HFFc6 (cell line): ENCODE results near the gene MALRD1. TPM values are rescaled to one million over a fixed set of nuclear protein-coding genes. Genes with fewer than 3 reads are reported as not detected.

Experiments
- DNase-seq: peaks from one replicate; pipeline ENCODE4 v3.0.0-alpha.2; 2018
- H3K27ac Mint-ChIP-seq: 2 replicates; pipeline ENCODE4 v1.8.0; 2020; ENCODE audit warnings: mild to moderate bottlenecking, mixed read lengths
- H3K27me3 Mint-ChIP-seq: 2 replicates; pipeline ENCODE4 v1.8.0; 2021; ENCODE audit warnings: mild to moderate bottlenecking, moderate library complexity, mixed read lengths; ENCODE audit not compliant: insufficient read depth
- H3K36me3 Mint-ChIP-seq: 2 replicates; pipeline ENCODE4 v1.8.0; 2021; ENCODE audit warnings: low read depth, mixed read lengths
- H3K4me1 Mint-ChIP-seq: 2 replicates; pipeline ENCODE4 v1.8.0; 2020; ENCODE audit warnings: low read depth, mixed read lengths
- H3K4me3 Mint-ChIP-seq: 2 replicates; pipeline ENCODE4 v1.8.0; 2020; ENCODE audit warnings: mild to moderate bottlenecking, moderate library complexity, mixed read lengths
- H3K9me3 Mint-ChIP-seq: 2 replicates; pipeline ENCODE4 v1.8.0; 2020; ENCODE audit warnings: mild to moderate bottlenecking, mixed read lengths
- total RNA-seq, 6 experiments: library from RNA; stranded (reverse); fragmentation: NEBNext Ultra II Directional; extraction: Animal tissue kit (Norgen Biotek cat#: 25700); gene quantifications; 2 replicates in 1 of 6; 3 replicates in 5 of 6; pipeline ENCODE4 v1.2.3, GENCODE V29; 2021
- TF ChIP-seq, protein P1 (sequence below): fragments of 200-600 bp; sonication (generic); IDR thresholded peaks from 2 replicates; pipeline ENCODE4 v1.5.0; 2021; ENCODE audit warnings: antibody characterized with exemption, mild to moderate bottlenecking

The MALRD1 gene
- total RNA-seq, 6 experiments from 2014 or later = not detected

DNA sequence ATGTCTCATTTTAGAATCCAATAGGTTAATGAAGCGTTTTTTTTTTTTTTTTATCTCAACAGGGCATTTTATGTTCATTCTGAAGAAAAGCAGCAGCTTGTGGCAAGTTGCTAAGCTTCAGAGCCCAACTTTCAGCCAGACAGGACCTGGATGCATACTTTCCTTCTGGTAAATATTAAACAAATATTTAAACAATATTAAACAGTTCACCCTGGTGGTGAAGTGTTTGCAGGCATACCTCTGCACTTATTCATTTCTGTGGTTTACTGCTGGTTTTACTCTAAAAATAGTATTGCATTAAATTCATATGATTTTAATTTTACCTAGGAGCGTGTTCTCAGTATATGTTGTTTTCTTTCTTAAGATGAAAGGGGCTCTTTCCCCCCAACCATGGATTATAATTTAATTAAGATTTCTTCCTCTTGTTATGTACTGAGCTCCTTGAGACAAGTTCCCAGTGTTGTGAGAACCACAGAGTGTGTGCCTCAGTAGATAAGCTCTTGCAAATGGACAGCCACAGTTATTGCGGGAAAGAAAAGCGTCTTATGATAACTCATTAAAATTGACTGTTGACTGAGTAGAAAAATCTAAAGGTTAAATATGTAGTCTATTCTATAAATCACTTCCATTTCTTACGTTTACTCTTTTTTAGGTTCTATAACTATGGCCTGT is 155.8 kb downstream of the MALRD1 start:
- no peaks in the 10 kb centered on the region; the same call in 1 of the 2 replicates for H3K36me3 Mint-ChIP-seq
- TF ChIP-seq, protein P1, sequence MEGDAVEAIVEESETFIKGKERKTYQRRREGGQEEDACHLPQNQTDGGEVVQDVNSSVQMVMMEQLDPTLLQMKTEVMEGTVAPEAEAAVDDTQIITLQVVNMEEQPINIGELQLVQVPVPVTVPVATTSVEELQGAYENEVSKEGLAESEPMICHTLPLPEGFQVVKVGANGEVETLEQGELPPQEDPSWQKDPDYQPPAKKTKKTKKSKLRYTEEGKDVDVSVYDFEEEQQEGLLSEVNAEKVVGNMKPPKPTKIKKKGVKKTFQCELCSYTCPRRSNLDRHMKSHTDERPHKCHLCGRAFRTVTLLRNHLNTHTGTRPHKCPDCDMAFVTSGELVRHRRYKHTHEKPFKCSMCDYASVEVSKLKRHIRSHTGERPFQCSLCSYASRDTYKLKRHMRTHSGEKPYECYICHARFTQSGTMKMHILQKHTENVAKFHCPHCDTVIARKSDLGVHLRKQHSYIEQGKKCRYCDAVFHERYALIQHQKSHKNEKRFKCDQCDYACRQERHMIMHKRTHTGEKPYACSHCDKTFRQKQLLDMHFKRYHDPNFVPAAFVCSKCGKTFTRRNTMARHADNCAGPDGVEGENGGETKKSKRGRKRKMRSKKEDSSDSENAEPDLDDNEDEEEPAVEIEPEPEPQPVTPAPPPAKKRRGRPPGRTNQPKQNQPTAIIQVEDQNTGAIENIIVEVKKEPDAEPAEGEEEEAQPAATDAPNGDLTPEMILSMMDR = no peak
- peaks cover 1% of the 10 kb centered on the region; the same call in 1 of the 2 replicates for H3K27me3 Mint-ChIP-seq
- no peak overlapping the region for H3K4me3 Mint-ChIP-seq
- H3K27ac Mint-ChIP-seq = no peak overlapping the region
- peaks cover 17% of the 10 kb centered on the region for H3K9me3 Mint-ChIP-seq
- no peaks in the 10 kb centered on the region for H3K4me1 Mint-ChIP-seq
- no peak for DNase-seq

DNA sequence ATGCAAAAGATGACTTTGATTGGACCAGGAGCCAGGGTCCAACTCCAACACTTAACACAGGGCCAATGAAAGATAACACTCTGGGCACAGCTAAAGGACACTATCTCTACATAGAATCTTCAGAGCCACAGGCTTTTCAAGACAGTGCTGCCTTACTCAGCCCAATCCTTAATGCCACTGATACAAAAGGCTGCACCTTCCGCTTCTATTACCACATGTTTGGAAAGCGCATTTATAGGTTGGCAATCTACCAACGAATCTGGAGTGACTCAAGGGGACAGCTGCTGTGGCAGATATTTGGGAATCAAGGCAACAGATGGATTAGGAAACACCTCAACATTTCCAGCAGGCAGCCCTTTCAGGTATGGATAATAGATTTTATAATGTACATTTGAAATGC is 160.7 kb downstream of the MALRD1 start:
- no peak for DNase-seq
- TF ChIP-seq, protein P1 = no peak
- H3K4me3 Mint-ChIP-seq = no peak overlapping the region
- H3K27ac Mint-ChIP-seq = no peak overlapping the region
- peaks cover 3% of the 10 kb centered on the region; the same call in 1 of the 2 replicates for H3K36me3 Mint-ChIP-seq
- H3K9me3 Mint-ChIP-seq = peaks cover 34% of the 10 kb centered on the region
- no peaks in the 10 kb centered on the region for H3K27me3 Mint-ChIP-seq
- no peaks in the 10 kb centered on the region for H3K4me1 Mint-ChIP-seq

DNA sequence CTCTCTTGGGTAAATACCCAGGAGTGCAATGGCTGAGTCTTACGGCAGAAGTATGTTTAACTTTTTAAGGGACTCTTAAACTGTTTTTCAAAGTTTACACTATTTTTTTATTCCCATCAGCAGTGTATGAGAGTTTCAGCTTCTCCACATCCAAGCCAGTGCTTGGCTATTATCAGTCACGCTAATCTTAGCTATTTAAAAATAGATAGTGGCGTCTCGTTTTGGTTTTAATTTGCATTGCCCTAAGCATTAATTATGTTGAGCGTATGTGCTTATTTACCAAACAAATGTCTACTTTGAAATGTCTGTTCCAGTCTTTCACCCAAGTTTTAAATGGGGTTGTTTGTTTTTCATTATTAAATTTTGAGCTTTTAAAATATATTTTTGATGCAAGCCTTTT is 164.0 kb downstream of the MALRD1 start:
- Mint-ChIP-seq H3K4me3 (no peak overlapping the region), H3K4me1 (no peaks in the 10 kb centered on the region), H3K27ac (no peak overlapping the region), H3K36me3 (peaks cover 6% of the 10 kb centered on the region; the same call in 1 of the 2 replicates), H3K9me3 (peaks cover 43% of the 10 kb centered on the region), H3K27me3 (no peaks in the 10 kb centered on the region)
- TF ChIP-seq, protein P1 = no peak
- DNase-seq = no peak

DNA sequence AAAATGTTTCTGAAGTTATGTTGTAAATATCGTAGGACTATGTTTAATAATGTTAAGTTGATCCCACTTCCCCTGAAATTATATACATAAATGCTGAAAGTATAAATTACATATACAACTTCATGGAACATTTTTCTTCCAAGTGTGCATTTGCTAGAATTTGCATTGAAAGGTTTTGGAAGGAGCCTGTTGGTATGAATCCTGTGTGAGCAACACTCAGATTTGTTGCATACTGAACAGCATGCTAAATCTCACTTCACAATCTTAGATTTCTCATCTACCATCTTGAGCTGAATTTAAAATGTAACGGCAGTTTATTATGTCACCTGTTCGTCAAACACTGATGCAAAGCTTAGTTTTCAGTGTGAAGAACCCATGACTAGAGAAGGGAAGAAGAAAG is 172.6 kb downstream of the MALRD1 start:
- TF ChIP-seq, protein P1 = no peak
- H3K4me3 Mint-ChIP-seq = no peak overlapping the region

DNA sequence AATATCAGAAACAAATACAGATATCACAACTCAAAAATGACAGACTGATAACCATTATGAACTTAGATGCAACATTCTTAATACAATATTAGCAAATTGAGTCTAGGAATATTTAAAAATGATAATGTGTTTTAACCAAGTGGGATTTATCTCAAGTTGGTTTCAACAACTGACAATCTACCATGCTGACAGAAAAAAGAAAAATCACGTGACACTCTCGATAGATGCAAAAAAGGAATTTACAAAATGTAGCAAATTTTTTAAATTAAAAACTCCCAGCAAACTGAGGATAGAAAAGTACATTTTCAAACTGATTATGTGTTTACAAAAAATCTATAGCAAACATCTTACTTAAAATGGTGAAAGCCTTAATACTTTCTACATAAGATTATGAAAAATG is 177.4 kb downstream of the MALRD1 start:
- no peaks in the 10 kb centered on the region for H3K36me3 Mint-ChIP-seq
- peaks cover 30% of the 10 kb centered on the region for H3K9me3 Mint-ChIP-seq
- no peak overlapping the region for H3K27ac Mint-ChIP-seq
- no peak overlapping the region for H3K4me3 Mint-ChIP-seq
- H3K4me1 Mint-ChIP-seq = no peaks in the 10 kb centered on the region
- DNase-seq = no peak
- no peaks in the 10 kb centered on the region; the same call in 1 of the 2 replicates for H3K27me3 Mint-ChIP-seq
- TF ChIP-seq, protein P1 = no peak

More for the DNA sequence above, 172.6 kb downstream of the MALRD1 start:
- DNase-seq = no peak
- H3K27me3 Mint-ChIP-seq = no peaks in the 10 kb centered on the region
- H3K27ac Mint-ChIP-seq = no peak overlapping the region
- no peaks in the 10 kb centered on the region for H3K4me1 Mint-ChIP-seq
- H3K36me3 Mint-ChIP-seq = 0 out of 2 replicates have a peak, but pooled peaks cover 6% of the 10 kb centered on the region
- peaks cover 30% of the 10 kb centered on the region for H3K9me3 Mint-ChIP-seq
